ENCODE results near the gene SLC29A1.

Gene SLC29A1

GRCh38 chr6:44255105-44255808 lies 31.9 kb downstream of the SLC29A1 start:
- no peak for DNase-seq (ENCODE audit: low spot score)

GRCh38 chr6:44255871-44256774 lies 32.7 kb downstream of the SLC29A1 start:
- no peak for DNase-seq (ENCODE audit: low spot score)

- DNase-seq (ENCODE audit: low spot score), result no peak
Measured at GRCh38 chr6:44256775-44257024, 33.3 kb downstream of the SLC29A1 start.

GRCh38 chr6:44257025-44257752 lies 33.8 kb downstream of the SLC29A1 start, which contains the start of gene SLC35B2:
SLC35B2 (minus strand) TSS chr6:44257528; CDS start chr6:44257410, 118 bp downstream.
- peak; percentile 90 for DNase-seq (ENCODE audit: low spot score)

GRCh38 chr6:44257753-44258324 lies 34.4 kb downstream of the SLC29A1 start:
- no peak for DNase-seq (ENCODE audit: low spot score)

- no peak for DNase-seq (ENCODE audit: low spot score)
Measured at GRCh38 chr6:44258325-44258863, 35.0 kb downstream of the SLC29A1 start.

- no peak for DNase-seq (ENCODE audit: low spot score)
Measured at GRCh38 chr6:44258921-44259320, 35.5 kb downstream of the SLC29A1 start.

GRCh38 chr6:44260011-44260410 lies 36.6 kb downstream of the SLC29A1 start:
- DNase-seq (ENCODE audit: low spot score), result no peak

GRCh38 chr6:44260451-44261297 lies 37.3 kb downstream of the SLC29A1 start:
- no peak for DNase-seq (ENCODE audit: low spot score)

- no peak for DNase-seq (ENCODE audit: low spot score)
Measured at GRCh38 chr6:44261581-44261980, 38.2 kb downstream of the SLC29A1 start.

GRCh38 chr6:44262467-44263353 lies 39.3 kb downstream of the SLC29A1 start:
- DNase-seq (ENCODE audit: low spot score), result no peak

GRCh38 chr6:44263354-44264100 lies 40.1 kb downstream of the SLC29A1 start:
- DNase-seq (ENCODE audit: low spot score), result no peak

- DNase-seq (ENCODE audit: low spot score), result no peak
Measured at GRCh38 chr6:44264154-44265006, 41.0 kb downstream of the SLC29A1 start.

- peak; percentile 95 for DNase-seq (ENCODE audit: low spot score)
Measured at GRCh38 chr6:44265007-44265721, 41.8 kb downstream of the SLC29A1 start, which contains the start of gene NFKBIE. NFKBIE (minus strand) TSS chr6:44265551; CDS start chr6:44265346, 205 bp downstream.

- DNase-seq (ENCODE audit: low spot score), result no peak
Measured at GRCh38 chr6:44265722-44266233, 42.4 kb downstream of the SLC29A1 start.

- DNase-seq (ENCODE audit: low spot score), result no peak
Measured at GRCh38 chr6:44266347-44266746, 43.0 kb downstream of the SLC29A1 start.

GRCh38 chr6:44267252-44267651 lies 43.9 kb downstream of the SLC29A1 start:
- no peak for DNase-seq (ENCODE audit: low spot score)
